Endothelial cell (in vitro differentiated cells): ENCODE measurements around the gene AGAP2. TPM values are rescaled to one million over a fixed set of nuclear protein-coding genes. Genes with fewer than 3 reads are reported as not detected.

ENCODE experiments used
- DNase-seq: peaks from one replicate; pipeline ENCODE4 v3.0.0; 2021; ENCODE audit warnings: low spot score
- H3K27ac Mint-ChIP-seq: one replicate; pipeline ENCODE4 v1.8.0; 2021; ENCODE audit warnings: mixed read lengths, inconsistent platforms; ENCODE audit not compliant: unreplicated experiment
- H3K27me3 Mint-ChIP-seq: one replicate; pipeline ENCODE4 v1.8.0; 2021; ENCODE audit warnings: mild to moderate bottlenecking, moderate library complexity, mixed read lengths, inconsistent platforms; ENCODE audit not compliant: unreplicated experiment
- H3K36me3 Mint-ChIP-seq: one replicate; pipeline ENCODE4 v1.8.0; 2021; ENCODE audit warnings: mild to moderate bottlenecking, low read depth, mixed read lengths, inconsistent platforms; ENCODE audit not compliant: unreplicated experiment
- H3K4me1 Mint-ChIP-seq: one replicate; pipeline ENCODE4 v1.8.0; 2021; ENCODE audit warnings: mild to moderate bottlenecking, mixed read lengths, inconsistent platforms; ENCODE audit not compliant: unreplicated experiment
- H3K4me3 Mint-ChIP-seq: one replicate; pipeline ENCODE4 v1.8.0; 2021; ENCODE audit warnings: mild to moderate bottlenecking, mixed read lengths, inconsistent platforms; ENCODE audit not compliant: unreplicated experiment
- H3K9me3 Mint-ChIP-seq: one replicate; pipeline ENCODE4 v1.8.0; 2021; ENCODE audit warnings: mixed read lengths, inconsistent platforms; ENCODE audit not compliant: unreplicated experiment
- total RNA-seq: library from RNA; stranded (reverse); fragmentation: NEBNext Ultra II Directional; extraction: Animal tissue kit (Norgen Biotek cat#: 25700); gene quantifications from one replicate; pipeline ENCODE4 v1.2.1, GENCODE V29; 2021; ENCODE audit not compliant: unreplicated experiment
- TF ChIP-seq, protein P1 (sequence below): fragments of 200-600 bp; sonication (generic); IDR thresholded peaks from one replicate; pipeline ENCODE4 v1.5.0; 2021; ENCODE audit warnings: antibody characterized with exemption; ENCODE audit not compliant: unreplicated experiment

The AGAP2 gene
- total RNA-seq, 1 donor from 2014 or later = 27.0 TPM

DNA sequence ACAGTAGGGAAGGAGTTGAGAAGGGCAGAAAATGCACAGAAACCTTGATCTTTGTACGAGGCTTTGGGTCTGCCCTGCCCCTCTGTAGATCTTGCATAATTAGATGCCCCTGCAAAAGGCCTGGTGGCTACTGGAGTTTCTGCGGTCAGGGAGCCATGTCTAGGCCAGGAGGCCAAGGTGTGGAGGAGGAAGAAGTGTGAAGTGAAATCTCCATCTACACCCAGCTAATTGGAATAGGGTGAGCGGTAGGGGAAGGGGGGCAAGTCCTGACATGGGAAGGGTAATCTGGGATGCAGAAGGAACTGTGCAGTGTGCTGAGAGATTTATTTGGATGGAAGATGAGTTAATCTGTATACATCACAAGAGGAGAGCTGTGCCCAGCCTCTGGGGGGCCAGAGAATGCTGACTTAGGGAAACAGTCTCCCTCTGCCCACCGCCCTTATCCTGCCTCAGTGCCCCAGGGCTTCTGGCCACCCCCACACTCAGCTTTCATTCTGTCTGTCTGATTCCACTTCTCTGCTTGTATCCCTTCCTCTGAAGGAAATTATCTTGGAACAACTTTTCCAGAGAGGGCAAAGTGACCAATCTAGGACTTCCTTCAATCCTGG, 23.0 kb upstream of the AGAP2 start:
- peak overlapping the region; percentile 42 for H3K27ac Mint-ChIP-seq
- peaks cover 32% of the 10 kb centered on the region for H3K27me3 Mint-ChIP-seq
- H3K4me1 Mint-ChIP-seq = peaks cover 22% of the 10 kb centered on the region
- no peak for DNase-seq
- peak overlapping the region; percentile 59 for H3K4me3 Mint-ChIP-seq
- H3K36me3 Mint-ChIP-seq = peaks cover 6% of the 10 kb centered on the region
- TF ChIP-seq, protein P1, sequence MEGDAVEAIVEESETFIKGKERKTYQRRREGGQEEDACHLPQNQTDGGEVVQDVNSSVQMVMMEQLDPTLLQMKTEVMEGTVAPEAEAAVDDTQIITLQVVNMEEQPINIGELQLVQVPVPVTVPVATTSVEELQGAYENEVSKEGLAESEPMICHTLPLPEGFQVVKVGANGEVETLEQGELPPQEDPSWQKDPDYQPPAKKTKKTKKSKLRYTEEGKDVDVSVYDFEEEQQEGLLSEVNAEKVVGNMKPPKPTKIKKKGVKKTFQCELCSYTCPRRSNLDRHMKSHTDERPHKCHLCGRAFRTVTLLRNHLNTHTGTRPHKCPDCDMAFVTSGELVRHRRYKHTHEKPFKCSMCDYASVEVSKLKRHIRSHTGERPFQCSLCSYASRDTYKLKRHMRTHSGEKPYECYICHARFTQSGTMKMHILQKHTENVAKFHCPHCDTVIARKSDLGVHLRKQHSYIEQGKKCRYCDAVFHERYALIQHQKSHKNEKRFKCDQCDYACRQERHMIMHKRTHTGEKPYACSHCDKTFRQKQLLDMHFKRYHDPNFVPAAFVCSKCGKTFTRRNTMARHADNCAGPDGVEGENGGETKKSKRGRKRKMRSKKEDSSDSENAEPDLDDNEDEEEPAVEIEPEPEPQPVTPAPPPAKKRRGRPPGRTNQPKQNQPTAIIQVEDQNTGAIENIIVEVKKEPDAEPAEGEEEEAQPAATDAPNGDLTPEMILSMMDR = no peak
- H3K9me3 Mint-ChIP-seq = no peaks in the 10 kb centered on the region

DNA sequence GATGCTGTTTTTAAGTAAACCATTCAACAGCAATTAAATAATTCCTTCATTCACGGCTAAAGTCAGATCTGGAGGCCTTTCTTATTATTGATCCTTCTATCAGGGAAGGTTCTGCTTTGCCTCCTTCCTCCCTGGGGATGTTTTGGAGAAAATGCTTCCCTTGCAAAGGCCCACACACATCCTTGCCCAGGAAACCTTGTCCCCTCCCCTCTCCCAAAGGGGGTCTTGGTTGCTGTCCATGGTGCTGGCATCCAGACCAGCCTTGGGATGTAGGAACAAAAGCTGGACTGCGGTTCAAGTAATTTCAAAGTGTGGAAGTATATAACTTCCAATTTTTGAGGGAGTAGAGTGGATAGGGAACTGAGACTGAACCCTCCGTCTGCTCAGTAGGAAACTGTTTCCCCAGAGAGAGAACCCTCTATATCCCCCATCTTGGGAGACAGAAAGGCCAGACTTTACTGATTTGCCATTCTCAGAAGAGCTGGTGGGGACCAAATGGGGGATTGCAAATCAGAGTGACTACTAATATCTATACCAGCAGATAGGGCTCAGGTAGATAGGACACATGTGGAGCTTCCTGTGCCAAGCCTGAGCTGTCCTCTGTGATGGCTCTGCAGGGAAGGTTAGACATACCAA, 21.9 kb upstream of the AGAP2 start:
- Mint-ChIP-seq H3K9me3 (no peaks in the 10 kb centered on the region), H3K4me3 (no peak overlapping the region), H3K27me3 (peaks cover 34% of the 10 kb centered on the region), H3K27ac (no peak overlapping the region), H3K4me1 (peaks cover 21% of the 10 kb centered on the region), H3K36me3 (peaks cover 11% of the 10 kb centered on the region)
- DNase-seq = peak; percentile 46
- TF ChIP-seq, protein P1 = no peak

DNA sequence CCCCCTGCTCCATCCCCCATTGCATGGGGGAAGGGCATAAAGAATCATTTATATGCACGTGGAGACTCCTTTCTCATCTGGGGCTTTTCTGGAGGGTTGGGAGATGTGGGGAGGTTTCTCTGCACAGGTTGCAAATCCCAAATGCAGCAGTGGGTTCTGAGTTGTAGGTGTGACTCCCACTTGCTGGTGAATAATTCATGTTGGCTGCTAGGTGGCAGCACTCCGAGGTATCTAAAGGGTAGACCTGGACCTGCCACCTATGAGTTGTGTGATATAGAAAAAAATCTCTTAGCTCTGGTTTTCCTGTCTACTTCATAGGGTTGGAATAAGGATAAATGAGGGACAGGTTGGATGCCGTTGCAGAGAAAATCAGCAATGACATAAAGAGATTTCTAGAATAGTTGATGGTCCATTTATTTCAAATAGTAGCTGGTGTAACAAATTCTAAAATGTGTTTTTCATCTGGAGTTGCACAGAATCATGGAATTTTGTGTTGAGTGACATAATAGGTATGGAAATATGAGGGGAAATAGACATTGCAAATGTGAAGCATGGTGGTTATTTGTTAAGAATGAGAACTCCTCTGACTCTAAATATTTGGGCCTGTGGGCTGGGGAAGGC, 20.9 kb upstream of the AGAP2 start:
- Mint-ChIP-seq H3K4me1 (peaks cover 19% of the 10 kb centered on the region), H3K36me3 (peaks cover 13% of the 10 kb centered on the region), H3K27me3 (peaks cover 30% of the 10 kb centered on the region), H3K27ac (no peak overlapping the region), H3K9me3 (no peaks in the 10 kb centered on the region), H3K4me3 (peak overlapping the region; percentile 13)
- TF ChIP-seq, protein P1 = peak; percentile 30
- no peak for DNase-seq

DNA sequence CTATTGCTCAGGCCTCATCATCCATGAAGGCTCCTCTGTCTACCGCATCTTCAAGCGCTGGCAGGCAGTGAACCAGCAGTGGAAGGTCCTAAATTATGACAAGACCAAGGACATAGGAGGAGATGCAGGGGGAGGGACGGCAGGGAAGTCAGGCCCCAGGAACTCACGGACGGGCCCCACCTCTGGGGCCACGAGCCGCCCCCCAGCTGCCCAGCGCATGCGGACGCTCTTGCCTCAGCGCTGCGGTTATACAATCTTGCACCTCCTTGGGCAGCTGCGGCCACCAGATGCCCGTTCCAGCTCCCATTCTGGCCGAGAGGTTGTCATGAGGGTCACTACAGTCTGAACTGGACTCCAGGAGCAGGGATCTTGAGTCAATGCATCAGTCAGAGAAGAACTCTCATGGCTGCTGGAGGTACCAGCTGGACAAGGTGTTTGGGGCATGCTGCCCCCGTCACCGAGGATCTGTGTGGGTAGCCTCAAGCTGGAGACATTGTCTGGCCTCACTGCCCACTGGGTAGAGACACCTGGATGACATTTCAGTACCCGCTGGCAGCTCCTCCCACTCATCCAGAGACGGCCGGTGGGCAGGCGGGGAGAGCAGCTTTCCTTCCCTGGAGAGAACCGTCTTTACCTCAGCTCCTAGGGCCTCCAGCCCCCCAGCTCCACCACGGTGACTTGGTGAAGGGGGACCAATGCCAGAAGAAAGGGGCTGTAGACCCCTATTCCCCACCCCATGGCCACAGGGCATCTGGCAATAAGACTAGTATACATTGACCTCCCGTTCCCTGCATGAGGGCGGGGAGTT, 20.2 kb upstream of the AGAP2 start:
- Mint-ChIP-seq H3K27me3 (peaks cover 30% of the 10 kb centered on the region), H3K36me3 (peaks cover 15% of the 10 kb centered on the region), H3K9me3 (no peaks in the 10 kb centered on the region), H3K27ac (no peak overlapping the region), H3K4me3 (no peak overlapping the region), H3K4me1 (peaks cover 18% of the 10 kb centered on the region)
- no peak for DNase-seq
- TF ChIP-seq, protein P1 = no peak
